DOHH2 (cell line): Measurements from ENCODE around the gene TSSK6.

ENCODE experiments used
- H3F3A ChIP-seq: fragments of 200-600 bp; sonication (generic), shearing (Covaris generic); 2 replicates; pipeline ENCODE4 v1.6.0; 2016; ENCODE audit warnings: antibody characterized with exemption, mild to moderate bottlenecking; ENCODE audit not compliant: control insufficient read depth, insufficient read depth
- H3K27ac ChIP-seq: fragments of 200-600 bp; sonication (generic); 2 replicates; pipeline ENCODE4 v1.5.1; 2014; ENCODE audit warnings: low read depth, mild to moderate bottlenecking, low read length, moderate library complexity
- H3K27me3 ChIP-seq: fragments of 200-600 bp; sonication (generic); 2 replicates; pipeline ENCODE4 v1.6.1; 2014; ENCODE audit warnings: mild to moderate bottlenecking, low read length, mixed read lengths; ENCODE audit not compliant: control insufficient read depth
- H3K36me3 ChIP-seq: fragments of 200-600 bp; sonication (generic); 2 replicates; pipeline ENCODE4 v1.6.1; 2014; ENCODE audit warnings: mild to moderate bottlenecking, low read length, moderate library complexity, mixed read lengths; ENCODE audit not compliant: control insufficient read depth
- H3K4me1 ChIP-seq: fragments of 200-600 bp; sonication (generic); 2 replicates; pipeline ENCODE4 v1.6.1; 2014; ENCODE audit warnings: mild to moderate bottlenecking, low read length, mixed read lengths; ENCODE audit not compliant: control insufficient read depth
- H3K4me2 ChIP-seq: fragments of 200-600 bp; sonication (generic); 2 replicates; pipeline ENCODE4 v1.6.0; 2014; ENCODE audit warnings: mild to moderate bottlenecking, low read length, moderate library complexity
- H3K4me3 ChIP-seq: fragments of 200-600 bp; sonication (generic); 2 replicates; pipeline ENCODE4 v1.5.1; 2014; ENCODE audit warnings: mild to moderate bottlenecking, low read length, mixed read lengths
- H3K79me2 ChIP-seq: fragments of 200-600 bp; sonication (generic); 2 replicates; pipeline ENCODE4 v1.6.1; 2014; ENCODE audit warnings: mild to moderate bottlenecking, low read length, mixed read lengths; ENCODE audit not compliant: control insufficient read depth
- H3K9me2 ChIP-seq: fragments of 200-600 bp; sonication (generic); replicated peaks from 2 replicates; pipeline ENCODE4 v1.6.1; 2014; ENCODE audit warnings: mild to moderate bottlenecking, low read length, mixed read lengths; ENCODE audit not compliant: control insufficient read depth
- H3K9me3 ChIP-seq: fragments of 200-600 bp; sonication (generic); 2 replicates; pipeline ENCODE4 v1.6.1; 2014; ENCODE audit warnings: antibody characterized with exemption, low read length, mixed read lengths; ENCODE audit not compliant: control insufficient read depth, insufficient read depth
- H4K20me1 ChIP-seq: fragments of 200-600 bp; sonication (generic); 2 replicates; pipeline ENCODE4 v1.6.0; 2014; ENCODE audit warnings: low read depth, mild to moderate bottlenecking, antibody characterized with exemption, low read length, moderate library complexity; ENCODE audit not compliant: control insufficient read depth, insufficient read depth
- CTCF ChIP-seq: fragments of 200-600 bp; sonication (generic); IDR thresholded peaks from one replicate; pipeline ENCODE4 v1.5.1; 2014; ENCODE audit warnings: antibody characterized with exemption, mild to moderate bottlenecking, low read depth, low read length; ENCODE audit not compliant: poor library complexity, severe bottlenecking
- EZH2phosphoT487 ChIP-seq: fragments of 200-600 bp; sonication (generic); IDR thresholded peaks from 2 replicates; pipeline ENCODE4 v1.6.1; 2017; ENCODE audit warnings: borderline replicate concordance, mild to moderate bottlenecking, antibody characterized with exemption, low read length, moderate library complexity, mixed read lengths

The TSSK6 gene

GRCh38 chr19:19485998-19486290, 29.4 kb downstream of the TSSK6 start:
- TF ChIP-seq CTCF (no peak), EZH2phosphoT487 (no peak)
- no peak overlapping the region for H3K4me2 ChIP-seq
- H3F3A ChIP-seq = peaks cover 18% of the 10 kb centered on the region
- peaks cover 41% of the 10 kb centered on the region for H3K36me3 ChIP-seq
- no peaks in the 10 kb centered on the region for H3K9me2 ChIP-seq
- H3K27me3 ChIP-seq = no peaks in the 10 kb centered on the region
- peaks cover 90% of the 10 kb centered on the region for H3K79me2 ChIP-seq
- no peak overlapping the region for H3K27ac ChIP-seq
- no peaks in the 10 kb centered on the region for H3K9me3 ChIP-seq
- no peak overlapping the region for H3K4me3 ChIP-seq
- peaks cover 73% of the 10 kb centered on the region for H3K4me1 ChIP-seq
- H4K20me1 ChIP-seq = peaks cover 9% of the 10 kb centered on the region; the same call in 1 of the 2 replicates

DNA sequence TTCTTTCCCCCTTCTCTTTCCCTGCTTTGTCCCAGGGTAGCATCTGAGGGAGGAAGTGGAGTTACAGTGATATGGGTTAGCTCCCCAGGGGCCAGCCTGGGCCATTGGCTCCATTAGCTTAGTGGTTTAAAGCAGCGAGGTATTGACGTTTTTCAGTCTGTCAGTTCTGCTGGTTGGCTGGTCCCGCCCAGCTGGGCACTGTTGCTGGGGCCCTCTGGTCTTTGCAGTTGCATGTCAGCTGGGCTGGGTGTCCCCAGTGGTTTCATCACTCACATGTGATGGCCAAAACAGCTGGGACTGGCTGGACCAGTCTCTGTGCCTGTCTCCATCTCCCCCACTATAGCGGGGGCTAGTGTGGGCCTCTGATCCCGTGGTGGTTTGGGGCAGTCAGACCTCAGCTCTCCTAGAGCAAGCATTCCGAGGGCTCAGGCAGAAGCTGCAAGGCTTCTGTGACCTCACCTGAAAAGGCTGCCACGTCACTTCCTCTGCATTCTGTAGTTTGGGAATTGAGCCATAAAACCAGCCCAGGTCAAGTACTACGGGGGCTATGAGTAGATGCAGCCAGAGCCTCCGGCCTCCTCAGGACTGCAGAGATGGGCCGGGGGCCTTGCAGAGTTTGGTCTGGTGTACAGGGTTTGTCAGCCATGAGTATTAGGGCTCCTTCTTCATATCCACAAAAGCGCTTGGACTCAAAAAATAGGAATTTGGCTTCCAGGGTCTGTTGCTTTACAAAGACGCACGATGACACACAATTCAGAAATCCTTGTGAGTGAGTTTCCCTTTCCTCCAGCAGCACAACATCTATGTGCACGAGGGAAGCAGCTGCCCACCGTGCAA, 30.0 kb downstream of the TSSK6 start:
- Histone ChIP-seq H3K4me1 (peaks cover 69% of the 10 kb centered on the region), H3K9me2 (no peaks in the 10 kb centered on the region), H3K4me2 (no peak overlapping the region), H3K79me2 (peaks cover 90% of the 10 kb centered on the region), H4K20me1 (peaks cover 4% of the 10 kb centered on the region; the same call in 1 of the 2 replicates), H3K9me3 (no peaks in the 10 kb centered on the region), H3F3A (peaks cover 18% of the 10 kb centered on the region), H3K36me3 (peaks cover 42% of the 10 kb centered on the region), H3K4me3 (no peak overlapping the region), H3K27ac (peak overlapping the region; percentile 16; the same call in 1 of the 2 replicates), H3K27me3 (no peaks in the 10 kb centered on the region)
- TF ChIP-seq EZH2phosphoT487 = no peak
- TF ChIP-seq CTCF = no peak

DNA sequence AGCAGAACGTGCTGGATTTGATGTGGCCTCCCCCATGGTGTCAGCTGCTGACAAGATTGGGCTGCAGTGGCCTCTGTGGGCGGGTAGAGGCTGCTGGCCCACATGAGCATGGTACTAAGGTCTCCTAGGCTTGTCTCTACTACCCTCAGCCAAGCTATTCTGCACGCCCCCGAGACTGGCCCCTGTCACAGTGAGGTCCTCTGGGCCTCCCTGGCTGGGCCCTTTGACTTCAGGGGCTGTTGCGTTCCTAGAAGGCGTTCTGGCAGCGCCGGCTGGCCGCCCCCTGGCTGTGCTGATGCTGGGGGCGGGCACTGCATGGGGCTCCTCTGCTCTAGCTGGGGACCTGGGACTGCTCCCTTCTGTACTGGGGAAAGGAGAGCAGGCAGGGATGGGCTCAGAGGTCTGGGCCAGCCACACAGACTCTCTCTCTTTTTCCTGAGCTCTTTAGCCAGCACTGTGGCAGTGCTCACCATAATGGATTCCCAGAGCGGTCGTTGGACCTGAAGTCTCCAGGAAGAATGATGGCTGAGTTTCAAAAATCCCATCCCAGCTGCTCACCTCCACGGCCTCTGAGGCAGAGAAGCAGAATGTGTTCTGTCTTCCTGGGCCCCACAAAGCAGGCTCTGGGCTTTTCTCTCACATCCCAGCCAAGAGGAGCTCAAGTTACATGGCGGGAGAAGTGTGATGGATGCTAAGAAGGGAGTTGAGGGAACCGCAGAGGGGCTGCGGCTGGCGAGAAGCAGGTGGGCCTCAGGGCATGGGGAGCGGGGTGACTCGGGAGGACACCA, 32.3 kb downstream of the TSSK6 start:
- TF ChIP-seq CTCF (no peak), EZH2phosphoT487 (no peak)
- Histone ChIP-seq H3K27me3 (no peaks in the 10 kb centered on the region), H3K79me2 (peaks cover 94% of the 10 kb centered on the region)

More for the DNA sequence above, 32.3 kb downstream of the TSSK6 start:
- H3K9me2 ChIP-seq = no peaks in the 10 kb centered on the region
- H3K27ac ChIP-seq = no peak overlapping the region
- no peak overlapping the region for H3K4me3 ChIP-seq
- H3K36me3 ChIP-seq = peaks cover 52% of the 10 kb centered on the region
- peaks cover 45% of the 10 kb centered on the region for H3K4me1 ChIP-seq
- H3K9me3 ChIP-seq = no peaks in the 10 kb centered on the region
- no peak overlapping the region for H3K4me2 ChIP-seq
- peaks cover 3% of the 10 kb centered on the region; the same call in 1 of the 2 replicates for H3F3A ChIP-seq
- peaks cover 4% of the 10 kb centered on the region; the same call in 1 of the 2 replicates for H4K20me1 ChIP-seq
